Endodermal cell (in vitro differentiated cells): Measurements from ENCODE around the gene SPAG9. TPM values are rescaled to one million over a fixed set of nuclear protein-coding genes. Genes with fewer than 3 reads are reported as not detected.
A peak's percentile ranks its signal among the peaks of the same experiment; 100 is the strongest.

Experiments
- DNase-seq: peaks from one replicate; pipeline ENCODE4 v3.0.0-alpha.2; 2017
- H3K27ac ChIP-seq: 2 replicates; pipeline ENCODE4 v1.5.1; 2013; ENCODE audit warnings: mild to moderate bottlenecking, low read depth, low read length, moderate library complexity
- H3K27me3 ChIP-seq: 2 replicates; pipeline ENCODE4 v1.6.1; 2013; ENCODE audit warnings: mild to moderate bottlenecking, low read length, moderate library complexity; ENCODE audit not compliant: insufficient read depth, control insufficient read depth, poor library complexity, severe bottlenecking
- H3K36me3 ChIP-seq: 2 replicates; pipeline ENCODE4 v1.7.0; 2013; ENCODE audit warnings: mild to moderate bottlenecking, low read length, moderate library complexity; ENCODE audit not compliant: control insufficient read depth, insufficient read depth
- H3K4me1 ChIP-seq: one replicate; pipeline ENCODE4 v1.7.0; 2013; ENCODE audit warnings: low read length; ENCODE audit not compliant: control insufficient read depth, insufficient read depth
- H3K4me3 ChIP-seq: 2 replicates; pipeline ENCODE4 v1.5.1; 2013; ENCODE audit warnings: mild to moderate bottlenecking, low read length, moderate library complexity
- H3K9ac ChIP-seq: 2 replicates; pipeline ENCODE4 v1.6.1; 2013; ENCODE audit warnings: mild to moderate bottlenecking, low read length, moderate library complexity; ENCODE audit not compliant: poor library complexity, severe bottlenecking; ENCODE audit errors: extremely low read depth
- H3K9me3 ChIP-seq: 2 replicates; pipeline ENCODE4 v1.6.1; 2013; ENCODE audit warnings: mild to moderate bottlenecking, low read length, moderate library complexity; ENCODE audit not compliant: control insufficient read depth
- H3K27ac Mint-ChIP-seq: 2 replicates; pipeline ENCODE4 v1.8.0; 2020; ENCODE audit warnings: mixed read lengths
- H3K27me3 Mint-ChIP-seq: 2 replicates; pipeline ENCODE4 v1.8.0; 2021; ENCODE audit warnings: mild to moderate bottlenecking, mixed read lengths; ENCODE audit not compliant: insufficient read depth
- H3K36me3 Mint-ChIP-seq: 2 replicates; pipeline ENCODE4 v1.8.0; 2020; ENCODE audit warnings: low read depth, mixed read lengths
- H3K4me1 Mint-ChIP-seq: 2 replicates; pipeline ENCODE4 v1.8.0; 2020; ENCODE audit warnings: mixed read lengths
- H3K4me3 Mint-ChIP-seq: 2 replicates; pipeline ENCODE4 v1.8.0; 2020; ENCODE audit warnings: mild to moderate bottlenecking, moderate library complexity, mixed read lengths
- H3K9me3 Mint-ChIP-seq: 2 replicates; pipeline ENCODE4 v1.8.0; 2020; ENCODE audit warnings: mild to moderate bottlenecking, mixed read lengths
- CTCF ChIP-seq: fragments of 200-600 bp; sonication (generic); conservative IDR thresholded peaks from 2 replicates; pipeline ENCODE4 v1.5.0; 2021; ENCODE audit warnings: antibody characterized with exemption, mild to moderate bottlenecking
- WGBS, 2 experiments: methylation state at CpG; one replicate each; pipeline versions ENCODE4 v1.1.5 to v1.1.7; 2013; ENCODE audit warnings: missing lambda C conversion rate in 2 of 2, mixed read lengths in 1 of 2; ENCODE audit not compliant: insufficient coverage in 1 of 2, insufficient read length in 1 of 2; 5-methylcytosine and 5-hydroxymethylcytosine counted together
- total RNA-seq, 2 donors: library from RNA; stranded (reverse); fragmentation: NEBNext Ultra II Directional in 1 of 2; extraction: Animal tissue kit (Norgen Biotek cat#: 25700) in 1 of 2; gene quantifications; 2 replicates in 1 of 2; 3 replicates in 1 of 2; pipeline ENCODE4 v1.2.1, GENCODE V29; 2021

The SPAG9 gene
- total RNA-seq, 2 donors from 2014 or later, result 64.8 to 77.7 TPM

GRCh38 chr17:50920041-50920410, 200.6 kb downstream of the SPAG9 start:
- no peak overlapping the region for H3K4me3 Mint-ChIP-seq

GRCh38 chr17:50919321-50920040, 201.2 kb downstream of the SPAG9 start:
- Mint-ChIP-seq H3K27ac (no peak overlapping the region), H3K27me3 (peaks cover 2% of the 10 kb centered on the region), H3K4me1 (peaks cover 31% of the 10 kb centered on the region), H3K36me3 (no peaks in the 10 kb centered on the region), H3K9me3 (no peaks in the 10 kb centered on the region), H3K4me3 (no peak overlapping the region)
- H3K27me3 ChIP-seq, result no peaks in the 10 kb centered on the region
- H3K27ac ChIP-seq, result peak overlapping the region; percentile 84
- DNase-seq, result peak; percentile 94
- no peak overlapping the region for H3K9ac ChIP-seq
- 35 to 36% methylated on average over 5 to 18 of the region's 18 CpGs for WGBS, 2 experiments
- peaks cover 4% of the 10 kb centered on the region for H3K4me1 ChIP-seq
- no peak for TF ChIP-seq CTCF
- H3K9me3 ChIP-seq, result no peaks in the 10 kb centered on the region
- H3K36me3 ChIP-seq, result no peaks in the 10 kb centered on the region
- no peak overlapping the region for H3K4me3 ChIP-seq

More at GRCh38 chr17:50920041-50920410, 200.6 kb downstream of the SPAG9 start:
- Mint-ChIP-seq H3K36me3 (no peaks in the 10 kb centered on the region), H3K27me3 (peaks cover 2% of the 10 kb centered on the region), H3K9me3 (no peaks in the 10 kb centered on the region), H3K4me1 (peaks cover 29% of the 10 kb centered on the region), H3K27ac (no peak overlapping the region)
- Histone ChIP-seq H3K27ac (peak overlapping the region; percentile 84), H3K4me1 (peaks cover 4% of the 10 kb centered on the region), H3K9me3 (no peaks in the 10 kb centered on the region), H3K9ac (no peak overlapping the region), H3K4me3 (no peak overlapping the region), H3K27me3 (no peaks in the 10 kb centered on the region), H3K36me3 (no peaks in the 10 kb centered on the region)
- TF ChIP-seq CTCF, result no peak
- no peak for DNase-seq
- 80 to 81% methylated on average over 2 to 8 of the region's 8 CpGs for WGBS, 2 experiments

- Histone ChIP-seq H3K9me3 (no peaks in the 10 kb centered on the region), H3K27ac (peak overlapping the region; percentile 75), H3K36me3 (no peaks in the 10 kb centered on the region), H3K27me3 (no peaks in the 10 kb centered on the region), H3K4me3 (no peak overlapping the region), H3K4me1 (peaks cover 4% of the 10 kb centered on the region), H3K9ac (no peak overlapping the region)
- DNase-seq, result no peak
- peaks cover 33% of the 10 kb centered on the region for H3K4me1 Mint-ChIP-seq
- no peaks in the 10 kb centered on the region for H3K36me3 Mint-ChIP-seq
- H3K27ac Mint-ChIP-seq, result no peak overlapping the region
- no peak overlapping the region for H3K4me3 Mint-ChIP-seq
- peaks cover 2% of the 10 kb centered on the region for H3K27me3 Mint-ChIP-seq
- H3K9me3 Mint-ChIP-seq, result no peaks in the 10 kb centered on the region
- no peak for TF ChIP-seq CTCF
- WGBS, 2 experiments, result 81 to 87% methylated on average over 3 to 5 of the region's 5 CpGs
These were observed 201.8 kb downstream of the SPAG9 start for GRCh38 chr17:50918933-50919296.
